Breast epithelium (tissue), 3 donors: ENCODE data around the gene ABCC10.
"Not testable (repeated sequence)": the region's sequence is repeated elsewhere in the genome, so short reads cannot be mapped to it uniquely, and the experiment has no call there.

Experiments
- CTCF ChIP-seq, 3 donors: fragments of 450-650 bp; IDR thresholded peaks; one replicate each; pipeline ENCODE4 v1.5.1; 2016 to 2017; ENCODE audit warnings: antibody characterized with exemption in 3 of 3, mild to moderate bottlenecking in 3 of 3, moderate library complexity in 3 of 3
- POLR2A ChIP-seq: fragments of 450-650 bp; IDR thresholded peaks from one replicate; pipeline ENCODE4 v1.6.1; 2016; ENCODE audit warnings: antibody characterized with exemption, mild to moderate bottlenecking, moderate library complexity

GRCh38 chr6:43425083-43425482 is 2.3 kb upstream of the ABCC10 start:
- TF ChIP-seq CTCF (IDR thresholded peaks at IDR 0.05); POLR2A: not testable (repeated sequence)
